Breast epithelium (tissue), 3 donors: ENCODE data around the gene SDC1.

ENCODE experiments used
- POLR2A ChIP-seq: fragments of 450-650 bp; IDR thresholded peaks from one replicate; pipeline ENCODE4 v1.6.1; 2016; ENCODE audit warnings: antibody characterized with exemption, mild to moderate bottlenecking, moderate library complexity
- POLR2AphosphoS5 ChIP-seq, 3 donors: sonication (generic); formaldehyde crosslinking; IDR thresholded peaks; one replicate each; pipeline ENCODE4 v1.6.1; 2017; ENCODE audit warnings: antibody characterized with exemption in 3 of 3
- TF ChIP-seq, protein P1 (sequence below), 3 donors: fragments of 450-650 bp; IDR thresholded peaks; one replicate each; pipeline ENCODE4 v1.5.1; 2016 to 2017; ENCODE audit warnings: antibody characterized with exemption in 3 of 3, mild to moderate bottlenecking in 3 of 3, moderate library complexity in 3 of 3

DNA sequence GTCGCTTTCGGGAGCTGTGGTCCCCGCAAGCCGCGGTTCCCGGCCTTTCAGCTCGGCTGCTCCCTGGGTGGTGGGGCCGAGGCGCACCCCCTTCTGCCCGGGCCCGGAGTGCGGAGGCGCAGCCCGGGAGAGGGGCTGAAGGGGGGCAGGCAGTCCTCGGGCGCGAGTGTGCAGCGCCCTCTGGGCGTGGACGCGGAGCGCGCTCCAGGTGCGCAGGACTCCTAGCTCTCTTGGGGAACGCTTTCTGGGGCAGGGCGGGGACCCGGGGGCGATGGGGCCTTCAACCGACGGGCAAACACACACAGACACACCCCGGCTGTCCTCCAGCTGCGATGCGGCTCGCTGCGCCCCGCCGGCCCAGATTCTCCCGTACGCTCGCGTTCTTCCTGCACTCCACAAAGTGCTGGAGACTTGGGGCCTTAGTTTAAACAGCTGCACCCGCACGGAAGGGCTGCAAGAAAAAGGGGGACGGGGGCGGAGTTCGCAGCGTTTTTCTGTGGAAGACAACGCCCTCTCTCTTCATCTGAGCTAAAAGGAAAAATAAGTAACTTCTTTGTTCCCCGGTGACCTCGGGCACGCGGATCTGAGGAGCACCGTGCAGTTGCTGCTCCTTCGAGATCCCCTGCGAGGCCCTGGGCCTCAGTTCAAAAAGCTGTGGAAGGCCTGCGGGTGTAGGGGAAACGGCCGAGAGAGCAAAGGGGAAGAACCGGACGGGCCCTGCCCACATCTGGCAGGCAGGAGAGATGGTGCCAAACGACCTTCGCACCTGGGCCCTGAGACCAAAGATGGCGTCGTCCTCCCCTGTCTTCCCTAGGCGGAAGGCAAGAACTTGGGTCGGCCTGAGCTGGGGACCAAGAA lies 593 bp upstream of the SDC1 start:
- TF ChIP-seq, protein P1, sequence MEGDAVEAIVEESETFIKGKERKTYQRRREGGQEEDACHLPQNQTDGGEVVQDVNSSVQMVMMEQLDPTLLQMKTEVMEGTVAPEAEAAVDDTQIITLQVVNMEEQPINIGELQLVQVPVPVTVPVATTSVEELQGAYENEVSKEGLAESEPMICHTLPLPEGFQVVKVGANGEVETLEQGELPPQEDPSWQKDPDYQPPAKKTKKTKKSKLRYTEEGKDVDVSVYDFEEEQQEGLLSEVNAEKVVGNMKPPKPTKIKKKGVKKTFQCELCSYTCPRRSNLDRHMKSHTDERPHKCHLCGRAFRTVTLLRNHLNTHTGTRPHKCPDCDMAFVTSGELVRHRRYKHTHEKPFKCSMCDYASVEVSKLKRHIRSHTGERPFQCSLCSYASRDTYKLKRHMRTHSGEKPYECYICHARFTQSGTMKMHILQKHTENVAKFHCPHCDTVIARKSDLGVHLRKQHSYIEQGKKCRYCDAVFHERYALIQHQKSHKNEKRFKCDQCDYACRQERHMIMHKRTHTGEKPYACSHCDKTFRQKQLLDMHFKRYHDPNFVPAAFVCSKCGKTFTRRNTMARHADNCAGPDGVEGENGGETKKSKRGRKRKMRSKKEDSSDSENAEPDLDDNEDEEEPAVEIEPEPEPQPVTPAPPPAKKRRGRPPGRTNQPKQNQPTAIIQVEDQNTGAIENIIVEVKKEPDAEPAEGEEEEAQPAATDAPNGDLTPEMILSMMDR (IDR thresholded peaks at IDR 0.05) = peak in 2 of 3 donors; percentile 25 to 70
- no peak for TF ChIP-seq POLR2A
- TF ChIP-seq POLR2AphosphoS5 (IDR thresholded peaks at IDR 0.05) = peak in 2 of 3 donors; percentile 25 to 54
